ENCODE results near the gene MTMR2. TPM values are rescaled to one million over a fixed set of nuclear protein-coding genes. Genes with fewer than 3 reads are reported as not detected.

Gene MTMR2
- total and polyA plus RNA-seq, 10 donors = 5.7 to 32.7 (median 21.5) TPM

GRCh38 chr11:95802806-95803205, 121.1 kb downstream of the MTMR2 start:
- intact Hi-C loops (cut with DNase I; ENCODE audit: low total_unique reads) = no loop called here
- no peaks in the 10 kb centered on the region for H3K27me3 ChIP-seq (replicated peaks in 1 of 7)
- H3K27ac ChIP-seq = no peak overlapping the region
- no peaks in the 10 kb centered on the region for H3K4me1 ChIP-seq
- WGBS, 5 donors = 95 to 100% (median 96%) methylated on average over 1 of the region's 1 CpG
- no peaks in the 10 kb centered on the region for H3K9me3 ChIP-seq
- H3K36me3 ChIP-seq = peaks cover 0 to 79% (median 27%) of the 10 kb centered on the region in 6 donors
- no peak overlapping the region for H3K4me3 ChIP-seq
- TF ChIP-seq CTCF (IDR thresholded peaks at IDR 0.05 in 8 of 11, conservative IDR thresholded peaks at IDR 0.05 in 3 of 11) = no peak
- no peak for TF ChIP-seq POLR2AphosphoS5 (IDR thresholded peaks at IDR 0.05)
- DNase-seq = no peak

- Histone ChIP-seq H3K27me3 (replicated peaks in 1 of 7) (no peaks in the 10 kb centered on the region), H3K36me3 (peaks cover 0 to 60% (median 22%) of the 10 kb centered on the region in 6 donors), H3K4me1 (no peaks in the 10 kb centered on the region), H3K9me3 (no peaks in the 10 kb centered on the region), H3K4me3 (no peak overlapping the region), H3K27ac (no peak overlapping the region)
- intact Hi-C loops (cut with DNase I; ENCODE audit: low total_unique reads) = no loop called here
- 96 to 97% (median 96%) methylated on average over 12 of the region's 12 CpGs for WGBS, 5 donors
- no peak for TF ChIP-seq CTCF (IDR thresholded peaks at IDR 0.05 in 8 of 11, conservative IDR thresholded peaks at IDR 0.05 in 3 of 11)
- no peak for TF ChIP-seq POLR2AphosphoS5 (IDR thresholded peaks at IDR 0.05)
- no peak for TF ChIP-seq POLR2A (IDR thresholded peaks at IDR 0.05)
- no peak for DNase-seq
Measured at GRCh38 chr11:95800438-95800837, 123.5 kb downstream of the MTMR2 start.

GRCh38 chr11:95799546-95799945, 124.4 kb downstream of the MTMR2 start:
- Histone ChIP-seq H3K36me3 (peaks cover 0 to 51% (median 22%) of the 10 kb centered on the region in 6 donors), H3K27ac (no peak overlapping the region), H3K4me3 (no peak overlapping the region), H3K4me1 (peaks cover 0 to 6% (median 0%) of the 10 kb centered on the region in 6 donors), H3K9me3 (no peaks in the 10 kb centered on the region), H3K27me3 (replicated peaks in 1 of 7) (no peaks in the 10 kb centered on the region)
- 76 to 100% (median 92%) methylated on average over 1 of the region's 1 CpG for WGBS, 5 donors
- DNase-seq = no peak
- TF ChIP-seq POLR2A (IDR thresholded peaks at IDR 0.05) (no peak), CTCF (IDR thresholded peaks at IDR 0.05 in 8 of 11, conservative IDR thresholded peaks at IDR 0.05 in 3 of 11) (no peak), POLR2AphosphoS5 (IDR thresholded peaks at IDR 0.05) (no peak)
- intact Hi-C loops (cut with DNase I; ENCODE audit: low total_unique reads) = no loop called here

GRCh38 chr11:95796501-95796900, 127.4 kb downstream of the MTMR2 start:
- 87 to 96% (median 90%) methylated on average over 4 of the region's 4 CpGs for WGBS, 5 donors
- H3K9me3 ChIP-seq = no peaks in the 10 kb centered on the region
- TF ChIP-seq CTCF (IDR thresholded peaks at IDR 0.05 in 8 of 11, conservative IDR thresholded peaks at IDR 0.05 in 3 of 11) = no peak
- TF ChIP-seq POLR2AphosphoS5 (IDR thresholded peaks at IDR 0.05) = no peak
- no peak for TF ChIP-seq POLR2A (IDR thresholded peaks at IDR 0.05)
- no peak for DNase-seq
- H3K27ac ChIP-seq = no peak overlapping the region
- peaks cover 7 to 36% (median 16%) of the 10 kb centered on the region in 6 donors for H3K4me1 ChIP-seq
- H3K36me3 ChIP-seq = peaks cover 0 to 25% (median 14%) of the 10 kb centered on the region in 6 donors
- intact Hi-C loops (cut with DNase I; ENCODE audit: low total_unique reads) = no loop called here
- no peaks in the 10 kb centered on the region for H3K27me3 ChIP-seq (replicated peaks in 1 of 7)
- H3K4me3 ChIP-seq = no peak overlapping the region
